Erythroblast (primary cell): ENCODE measurements around the gene ERCC3.

ENCODE experiments used
- DNase-seq, 2 experiments: peaks; one replicate each; lab custom pipeline; 2025; lab: John Stamatoyannopoulos, UW
- GATA1 ChIP-seq: IDR thresholded peaks from 2 replicates; pipeline ENCODE4 v1.6.1; 2011; ENCODE audit warnings: low read depth, mild to moderate bottlenecking, control low read depth, low read length, moderate library complexity
- POLR2A ChIP-seq: IDR thresholded peaks from 2 replicates; pipeline ENCODE4 v1.6.1; 2011; ENCODE audit warnings: mild to moderate bottlenecking, low read length

The ERCC3 gene

DNA sequence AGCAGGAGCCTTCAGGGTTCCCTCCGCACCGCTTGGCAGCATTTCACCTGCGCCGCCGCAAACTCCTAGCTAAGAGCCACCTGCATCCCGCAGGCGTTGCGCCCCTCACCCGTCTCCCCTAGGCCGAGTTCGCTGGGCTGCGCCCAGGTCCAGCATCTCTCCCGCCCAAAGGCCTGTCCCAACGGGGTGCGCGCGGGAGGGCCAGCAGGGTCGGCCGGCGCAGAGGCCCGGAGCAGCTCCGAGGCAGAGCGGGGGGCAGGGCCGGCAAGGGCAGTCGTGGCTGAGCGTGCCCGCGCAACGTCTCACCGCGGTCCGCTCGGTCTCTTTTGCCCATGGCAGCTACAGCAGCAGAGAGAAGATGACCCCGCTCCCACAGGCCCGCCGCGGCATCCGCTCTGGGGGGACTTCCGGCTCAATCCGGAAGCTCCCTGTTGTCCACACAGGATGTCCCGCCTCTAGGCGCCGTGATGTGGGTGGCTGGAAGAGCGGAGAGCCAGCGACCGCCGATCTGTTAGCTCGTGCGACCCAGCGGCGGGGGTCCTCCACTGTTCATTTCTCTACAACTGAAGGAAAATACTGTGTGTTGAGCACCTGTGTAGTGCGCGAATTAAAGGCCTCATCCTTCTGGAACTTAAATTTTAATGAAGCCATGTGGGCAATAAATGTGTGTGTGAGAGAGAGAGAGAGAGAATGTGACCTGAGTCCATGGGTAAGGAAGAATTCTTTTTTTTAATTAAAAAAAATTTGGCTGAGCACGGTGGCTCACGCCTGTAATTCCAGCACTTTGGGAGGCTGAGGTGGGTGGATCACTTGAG lies at the start of gene ERCC3:
Gene ERCC3 (minus strand): TSS at position 397 of the 815 bp plus-strand sequence. CDS start 63 bp downstream, at position 334.
- peak; percentile 79 for TF ChIP-seq POLR2A
- no peak for TF ChIP-seq GATA1
- DNase-seq: peak; percentile 87

- DNase-seq: no peak
- TF ChIP-seq POLR2A: no peak
- TF ChIP-seq GATA1: no peak
Observed at GRCh38 chr2:127343277-127343676, 49.3 kb upstream of the ERCC3 start.

DNA sequence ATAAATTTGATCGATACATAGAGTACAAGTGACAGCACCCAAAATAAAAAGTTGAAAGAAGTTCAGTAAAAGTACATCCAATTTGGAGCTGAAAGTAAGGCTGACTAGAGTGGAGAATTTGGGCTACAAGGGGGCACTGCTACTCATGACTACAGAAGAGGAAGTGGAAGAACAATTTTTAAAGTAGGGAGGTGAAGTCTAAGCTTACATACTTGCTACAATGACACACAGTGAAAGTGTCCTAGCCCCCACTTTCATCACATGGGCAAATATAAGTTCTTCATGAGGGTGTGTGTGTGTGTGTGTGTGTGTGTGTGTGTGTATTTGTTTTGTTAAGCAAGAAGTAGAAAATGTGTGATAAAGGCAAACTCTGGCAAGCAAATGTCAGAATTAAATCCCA lies 48.2 kb upstream of the ERCC3 start:
- DNase-seq: no peak
- no peak for TF ChIP-seq GATA1
- no peak for TF ChIP-seq POLR2A

GRCh38 chr2:127332335-127332734 lies 38.4 kb upstream of the ERCC3 start:
- TF ChIP-seq GATA1 (no peak), POLR2A (no peak)
- no peak for DNase-seq

DNA sequence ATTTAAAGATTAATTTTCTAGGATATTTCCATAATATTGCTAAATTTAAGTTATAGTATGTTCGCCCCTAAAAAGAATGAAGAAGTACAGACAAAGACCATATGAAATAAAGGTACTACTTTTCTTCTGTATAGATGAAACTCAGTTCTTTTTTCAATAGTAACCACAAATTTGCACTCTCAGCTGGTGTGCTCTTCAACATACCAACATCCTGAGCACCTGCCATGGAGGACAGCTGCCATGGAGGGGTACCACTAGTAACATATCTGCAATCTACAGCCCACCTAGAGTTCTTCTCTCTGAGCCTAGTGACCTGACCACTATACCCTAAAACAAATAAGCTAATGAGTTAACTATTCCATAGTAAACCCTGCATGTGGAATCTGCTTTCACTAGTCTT lies 36.8 kb upstream of the ERCC3 start:
- no peak for DNase-seq
- TF ChIP-seq POLR2A (no peak), GATA1 (no peak)

DNA sequence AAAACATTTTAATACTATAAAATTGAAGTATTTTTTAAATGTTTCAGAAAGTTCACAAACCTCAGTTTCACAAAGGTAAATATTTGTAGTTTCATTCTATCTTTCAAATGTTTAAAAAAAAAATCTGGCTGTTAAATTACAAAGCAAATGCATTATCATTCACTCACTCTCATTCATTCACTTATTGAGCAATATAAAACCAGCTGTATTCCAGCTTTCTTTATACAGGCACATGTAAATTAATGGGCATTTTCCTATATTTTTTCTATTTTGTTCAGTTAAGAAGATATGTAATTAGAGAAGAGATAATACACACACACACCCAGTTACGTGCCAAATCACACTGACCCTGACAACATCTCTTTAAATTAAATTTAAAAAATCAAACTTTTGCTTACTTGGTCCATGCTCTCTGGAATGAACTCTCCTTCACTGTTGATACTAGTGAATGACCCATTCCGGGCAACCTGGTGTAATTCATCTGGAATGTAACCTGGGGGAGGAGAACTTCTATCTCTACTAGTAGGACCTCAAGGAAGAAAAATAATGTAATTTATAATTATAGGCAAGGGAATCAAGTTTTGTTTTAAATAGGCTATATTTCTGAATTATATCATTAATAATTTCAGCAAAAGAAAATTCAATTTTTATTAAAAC lies 32.5 kb upstream of the ERCC3 start:
- TF ChIP-seq POLR2A: no peak
- no peak for TF ChIP-seq GATA1
- DNase-seq: no peak

GRCh38 chr2:127324635-127325034 lies 30.7 kb upstream of the ERCC3 start:
- no peak for TF ChIP-seq POLR2A
- no peak for TF ChIP-seq GATA1
- peak; percentile 35 to 71 for DNase-seq

GRCh38 chr2:127321303-127321702 lies 27.4 kb upstream of the ERCC3 start:
- DNase-seq: no peak
- TF ChIP-seq POLR2A (no peak), GATA1 (no peak)

DNA sequence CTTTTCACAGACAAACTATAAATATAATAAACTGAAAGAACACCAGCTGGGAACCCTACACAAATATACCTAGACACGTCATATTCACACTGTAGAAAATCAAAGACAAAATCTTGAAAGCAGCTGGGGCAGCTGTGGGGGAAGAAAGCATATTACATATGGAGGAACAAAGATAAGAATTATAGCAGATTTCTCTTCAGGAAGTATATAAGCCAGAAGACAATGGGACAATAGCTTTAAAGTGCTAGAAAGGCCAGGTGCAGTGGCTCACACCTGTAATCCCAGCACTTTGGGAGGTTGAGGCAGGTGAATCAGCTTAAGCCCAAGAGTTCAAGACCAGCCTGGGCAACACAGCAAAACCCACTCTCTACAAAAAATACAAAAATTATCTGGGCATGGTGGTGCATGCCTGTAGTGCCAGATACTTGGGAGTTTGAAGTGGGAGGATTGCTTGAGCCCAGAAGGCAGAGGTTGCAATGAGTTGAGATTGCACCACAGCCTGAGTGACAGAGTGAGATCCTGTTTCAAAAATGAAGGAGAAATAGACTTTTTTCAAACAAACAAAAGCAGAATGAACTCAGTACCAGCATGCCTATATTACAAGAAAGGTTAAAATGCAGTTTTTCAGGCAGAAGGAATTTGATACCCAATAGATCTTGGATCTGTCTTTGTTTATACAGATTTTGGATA lies 26.8 kb upstream of the ERCC3 start:
- TF ChIP-seq POLR2A (no peak), GATA1 (no peak)
- no peak for DNase-seq

DNA sequence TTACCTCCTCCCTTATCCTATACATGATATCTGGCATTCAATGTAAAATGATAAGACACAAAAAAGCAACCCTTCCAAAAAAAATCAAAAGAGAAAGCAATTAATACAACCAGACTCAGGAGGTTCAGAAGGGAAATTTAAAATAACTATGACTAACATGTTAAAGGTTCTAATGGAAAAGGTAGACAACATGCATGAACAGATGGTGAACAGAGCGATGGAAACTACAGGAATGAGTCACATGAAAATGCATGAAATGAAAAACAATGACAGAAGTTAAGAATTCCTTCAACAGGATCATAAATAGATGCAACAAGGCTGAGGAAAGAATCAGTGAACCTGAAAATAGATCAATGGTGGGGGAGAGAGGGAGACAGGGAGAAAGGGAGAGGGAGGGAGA lies 26.1 kb upstream of the ERCC3 start:
- no peak for TF ChIP-seq GATA1
- no peak for DNase-seq

DNA sequence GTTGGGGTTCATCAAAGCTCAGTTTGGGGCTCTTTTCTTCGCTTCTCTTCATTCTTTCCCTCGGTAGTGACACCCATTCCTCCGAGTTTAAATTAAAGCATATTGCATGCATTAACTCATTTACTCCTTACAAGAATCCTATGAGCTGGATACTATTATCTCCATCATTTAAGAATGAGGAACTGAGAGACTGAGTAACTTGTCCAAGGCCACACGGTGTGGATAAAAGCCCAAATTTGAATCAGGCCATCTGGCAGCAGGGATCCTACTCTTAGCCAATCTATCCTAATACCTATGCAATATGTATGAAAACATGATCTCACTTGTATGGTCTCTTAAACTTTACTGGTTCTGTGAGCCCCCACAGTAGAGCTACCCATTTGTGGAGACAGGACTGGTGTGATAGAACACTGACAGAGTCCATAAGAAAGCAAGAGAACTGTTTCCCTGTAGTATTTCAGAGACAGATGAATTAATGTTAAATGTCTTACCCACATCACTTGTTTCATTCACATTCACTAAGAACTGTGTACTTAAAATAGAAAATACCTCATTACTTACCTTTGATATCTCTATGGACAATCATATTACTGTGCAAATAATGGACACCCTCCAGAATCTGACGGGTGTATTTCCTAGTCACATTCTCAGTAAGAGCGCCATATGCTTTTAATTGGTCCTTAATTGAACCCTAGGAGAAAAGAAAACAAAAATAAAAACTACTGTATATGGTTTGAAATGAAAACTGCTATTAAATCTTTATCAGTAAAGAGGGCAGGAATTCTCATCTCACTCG lies 20.4 kb upstream of the ERCC3 start:
- no peak for DNase-seq
- TF ChIP-seq GATA1: no peak
- TF ChIP-seq POLR2A: no peak

DNA sequence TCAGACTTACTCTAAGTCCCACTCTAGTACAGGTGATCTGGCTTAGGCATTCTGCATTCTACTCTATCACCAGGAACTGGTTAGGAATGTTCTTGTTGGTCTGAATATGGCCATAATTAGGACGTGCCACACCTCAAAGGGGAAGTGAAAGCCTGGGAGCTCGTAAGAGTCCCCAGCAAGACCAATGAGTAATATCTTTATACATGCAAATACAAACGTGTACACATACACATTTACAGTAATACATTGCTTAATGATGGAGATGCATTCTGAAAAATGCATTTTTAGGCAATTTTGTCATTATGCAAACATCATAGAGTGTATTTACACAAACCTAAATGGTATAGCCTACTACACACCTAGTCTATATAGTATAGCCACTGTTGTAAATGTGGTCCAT lies 19.5 kb upstream of the ERCC3 start:
- no peak for DNase-seq
- TF ChIP-seq GATA1 (no peak), POLR2A (no peak)

DNA sequence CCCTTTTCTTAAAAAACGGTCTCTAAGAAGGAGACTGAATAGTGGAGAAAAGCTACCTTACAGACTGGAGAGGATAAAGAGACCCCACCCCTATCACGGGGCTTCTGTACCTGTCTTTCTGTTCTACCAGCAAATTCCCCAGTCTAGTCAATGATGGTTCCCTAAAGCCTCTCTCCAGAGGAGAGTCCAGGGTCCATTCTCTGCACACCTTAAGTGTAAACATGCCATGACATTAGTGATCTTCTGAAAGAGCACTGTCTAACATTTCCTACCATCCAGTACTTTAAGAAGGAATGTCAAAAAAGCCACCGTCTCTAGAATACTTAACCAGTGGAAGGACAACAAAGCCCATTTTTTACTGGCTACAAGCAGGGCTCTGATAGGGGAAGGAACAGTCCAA lies 17.0 kb upstream of the ERCC3 start:
- no peak for TF ChIP-seq GATA1
- no peak for TF ChIP-seq POLR2A
- DNase-seq: no peak
